HG02763 (cell line): ENCODE results near the gene LAGE3.

Source experiments
- ATAC-seq: cut with Tn5 transposase; IDR thresholded peaks from one replicate; pipeline ENCODE4 v1.9.1; 2021; ENCODE audit warnings: mild to moderate bottlenecking, moderate library complexity; ENCODE audit not compliant: unreplicated experiment

LAGE3 gene

GRCh38 chrX:154436983-154437752, 41.9 kb downstream of the LAGE3 start, which contains the start of gene GDI1:
TSS of gene GDI1 (plus strand) at chrX:154437154. CDS start at chrX:154437255, 101 bp downstream.
- no peak for ATAC-seq

- no peak for ATAC-seq
Observed at GRCh38 chrX:154436374-154436982, 42.6 kb downstream of the LAGE3 start.

GRCh38 chrX:154435171-154435733, 43.8 kb downstream of the LAGE3 start:
- ATAC-seq: no peak

- no peak for ATAC-seq
Observed at GRCh38 chrX:154434394-154435168, 44.5 kb downstream of the LAGE3 start.

- ATAC-seq: no peak
Observed at GRCh38 chrX:154433605-154434004, 45.5 kb downstream of the LAGE3 start.

GRCh38 chrX:154432210-154432609, 46.9 kb downstream of the LAGE3 start:
- ATAC-seq: no peak

- ATAC-seq: no peak
Observed at GRCh38 chrX:154431341-154431740, 47.7 kb downstream of the LAGE3 start.

GRCh38 chrX:154430916-154431315, 48.2 kb downstream of the LAGE3 start:
- ATAC-seq: no peak

GRCh38 chrX:154430479-154430878, 48.6 kb downstream of the LAGE3 start:
- ATAC-seq: no peak

- no peak for ATAC-seq
Observed at GRCh38 chrX:154429711-154430110, 49.4 kb downstream of the LAGE3 start.

- peak; percentile 95 for ATAC-seq
Observed at GRCh38 chrX:154428176-154429171, 50.6 kb downstream of the LAGE3 start, which contains the start of gene ATP6AP1. TSS of gene ATP6AP1 (plus strand) at chrX:154428677. CDS start at chrX:154428693, 16 bp downstream.
